HG03139 (cell line): ENCODE results near the gene PDS5A.
"Not testable (repeated sequence)": the region's sequence is repeated elsewhere in the genome, so short reads cannot be mapped to it uniquely, and the experiment has no call there.

Source experiments
- ATAC-seq: cut with Tn5 transposase; IDR thresholded peaks from one replicate; pipeline ENCODE4 v1.9.1; 2021; ENCODE audit not compliant: unreplicated experiment

PDS5A gene

DNA sequence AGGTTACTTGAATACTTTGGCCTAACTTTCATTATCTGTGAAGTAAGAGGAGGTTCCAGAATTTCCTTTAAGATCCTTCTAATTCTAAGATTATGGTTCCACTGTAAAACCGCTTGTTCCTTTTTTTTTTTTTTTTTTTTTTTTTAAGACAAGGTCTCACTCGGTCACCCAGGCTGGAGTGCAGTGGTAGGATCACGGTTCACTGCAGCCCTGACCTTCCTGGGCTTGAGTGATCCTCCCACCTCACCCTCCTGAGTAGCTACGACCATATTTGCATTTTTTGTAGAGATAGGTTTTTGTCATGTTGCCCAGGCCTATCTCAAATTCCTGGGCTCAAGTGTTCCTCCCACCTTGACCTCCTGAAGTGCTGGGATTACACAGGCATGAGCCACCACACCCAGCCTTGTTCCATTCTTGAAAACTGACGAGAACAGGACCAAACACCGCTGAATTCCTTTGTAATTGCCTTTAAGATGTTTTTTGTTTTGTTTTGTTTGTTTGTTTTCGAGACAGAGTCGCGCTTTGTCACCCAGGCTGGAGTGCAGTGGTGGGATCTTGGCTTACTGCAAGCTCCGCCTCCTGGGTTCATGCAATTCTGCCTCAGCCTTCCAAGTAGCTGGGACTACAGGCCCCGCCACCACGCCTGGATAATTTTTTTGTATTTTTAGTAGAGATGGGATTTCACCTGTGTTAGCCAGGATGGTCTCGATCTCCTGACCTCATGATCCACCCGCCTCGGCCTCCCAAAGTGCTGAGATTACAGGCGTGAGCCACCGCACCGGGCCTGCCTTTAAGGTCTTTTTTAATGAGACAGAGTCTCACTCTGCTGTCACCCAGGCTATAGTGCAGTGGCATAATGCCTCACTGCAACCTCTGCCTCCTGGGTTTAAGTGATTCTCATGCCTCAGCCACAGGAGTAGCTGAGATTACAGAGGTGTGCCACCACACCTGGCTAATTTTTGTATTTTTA, 6.8 kb downstream of the PDS5A start:
- peak; percentile 62 for ATAC-seq

DNA sequence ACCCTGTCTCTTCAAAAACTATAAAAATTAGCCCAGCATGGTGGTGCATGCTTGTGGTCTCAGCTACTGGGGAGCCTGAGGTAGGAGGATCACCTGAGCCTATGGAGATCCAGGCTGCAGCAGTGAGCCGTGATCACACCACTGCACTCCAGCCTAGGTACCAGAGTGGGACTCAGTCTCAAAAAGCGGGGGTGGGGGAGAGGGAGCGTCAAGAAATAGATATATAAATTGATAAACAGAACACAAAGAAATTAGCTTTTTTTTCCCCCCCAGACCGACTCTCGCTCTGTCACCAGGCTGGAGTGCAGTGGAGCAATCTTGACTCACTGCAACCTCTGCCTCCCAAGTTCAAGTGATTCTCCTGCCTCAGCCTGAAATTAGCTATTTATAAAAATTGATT, 14.1 kb downstream of the PDS5A start:
- ATAC-seq = no peak

DNA sequence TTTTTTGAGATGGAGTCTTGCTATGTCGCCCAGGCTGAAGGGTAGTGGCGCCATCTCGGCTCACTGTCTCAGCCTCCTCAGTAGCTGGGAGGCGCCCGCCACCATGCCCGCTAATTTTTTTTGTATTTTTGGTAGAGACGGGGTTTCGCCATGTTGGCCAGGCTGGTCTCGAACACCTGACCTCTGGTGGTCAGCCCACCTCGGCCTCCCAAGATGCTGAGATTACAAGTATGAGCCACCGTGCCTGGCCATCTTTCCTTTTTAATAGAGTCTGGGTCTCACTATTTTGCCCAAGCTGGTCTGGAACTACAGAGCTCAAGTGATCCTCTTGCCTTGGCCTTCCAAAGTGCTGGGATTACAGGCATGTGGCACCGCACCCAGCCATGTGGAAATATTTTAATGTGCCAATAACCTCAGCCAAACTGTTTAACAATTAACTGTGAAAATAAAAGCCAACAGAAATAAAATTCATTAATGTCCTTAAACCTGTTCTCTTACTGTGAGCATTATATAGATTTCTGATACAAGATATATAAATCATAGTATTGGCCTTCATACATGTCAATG, 16.3 kb downstream of the PDS5A start:
- ATAC-seq = no peak

DNA sequence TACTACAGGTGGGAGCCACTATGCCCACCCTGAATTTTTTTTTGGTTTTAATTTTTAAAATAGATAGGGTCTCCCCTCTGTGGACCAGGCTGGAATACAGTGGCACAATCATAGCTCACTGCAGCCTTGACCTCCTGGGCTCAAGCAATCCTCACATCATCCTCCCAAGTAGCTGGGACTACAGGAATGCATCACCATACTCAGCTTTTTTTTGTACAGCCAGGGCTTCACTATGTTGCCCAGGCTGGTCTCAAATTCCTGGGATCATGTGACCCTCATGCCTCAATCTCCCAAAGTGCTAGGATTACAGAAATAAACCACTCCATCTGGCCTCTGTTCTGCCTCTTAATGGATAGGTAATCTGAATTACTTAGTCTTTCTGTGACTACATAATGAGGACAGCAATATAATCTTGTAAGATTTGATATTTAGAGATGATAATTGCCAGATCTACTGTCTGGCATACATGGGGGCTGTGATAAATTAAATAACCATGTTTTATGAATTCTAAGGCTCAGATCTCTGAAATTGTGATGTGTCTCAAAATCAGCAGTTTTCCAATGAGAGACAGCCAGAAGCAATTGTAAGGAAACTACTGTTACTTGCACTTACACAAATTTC, 26.7 kb downstream of the PDS5A start:
- ATAC-seq = no peak

DNA sequence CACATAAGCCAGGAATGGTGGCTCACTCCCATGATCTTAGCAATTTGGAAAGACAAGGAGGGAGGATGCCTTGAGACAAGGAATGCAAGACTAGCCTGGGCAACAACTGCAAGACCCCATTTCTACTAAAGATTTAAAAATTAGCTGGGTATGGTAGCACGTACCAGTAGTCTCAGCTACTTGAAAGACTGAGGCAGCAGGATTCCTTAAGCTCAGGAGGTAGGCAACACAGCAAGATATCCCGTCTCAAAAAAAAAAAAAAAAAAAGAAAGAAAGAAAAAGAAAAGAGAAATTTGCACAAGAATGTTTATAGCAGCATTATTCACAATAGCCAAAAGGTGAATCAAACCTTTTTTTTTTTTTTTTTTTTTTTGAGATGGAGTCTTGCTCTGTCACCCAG, 29.7 kb downstream of the PDS5A start:
- no peak for ATAC-seq

DNA sequence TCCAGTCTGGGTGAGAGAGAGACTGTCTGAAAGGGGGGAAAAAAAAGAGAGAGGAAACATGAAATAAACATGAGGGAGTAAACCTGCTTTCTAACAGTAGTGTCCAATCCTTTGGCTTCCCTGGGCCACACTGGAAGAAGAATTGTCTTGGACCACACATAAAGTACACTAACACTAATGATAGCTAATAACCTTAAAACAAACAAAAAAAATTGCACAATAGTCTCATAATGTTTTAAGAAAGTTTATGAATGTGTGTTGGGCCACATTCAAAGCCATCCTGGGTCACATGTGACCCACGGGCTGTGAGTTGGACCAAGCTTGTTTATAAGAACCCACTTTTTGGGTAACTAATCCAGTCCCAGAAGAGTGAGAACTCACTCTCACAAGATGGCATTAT, 30.3 kb downstream of the PDS5A start:
- ATAC-seq = no peak

DNA sequence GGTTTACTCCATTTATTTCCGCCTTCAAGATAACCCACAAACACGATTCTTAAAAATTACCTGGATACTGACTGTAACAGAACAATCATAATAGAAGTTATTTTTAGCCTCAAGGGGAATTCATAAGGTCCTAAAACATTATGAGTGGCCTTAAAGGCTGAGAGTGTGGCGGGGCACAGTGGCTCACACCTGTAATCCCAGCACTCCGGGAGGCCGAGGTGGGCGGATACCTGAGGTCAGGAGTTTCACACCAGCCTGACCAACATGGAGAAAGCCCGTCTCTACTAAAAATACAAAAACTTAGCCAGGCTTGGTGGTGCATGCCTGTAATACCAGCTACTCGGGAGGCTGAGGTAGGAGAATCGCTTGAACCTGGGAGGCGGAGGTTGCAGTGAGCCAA, 33.5 kb downstream of the PDS5A start:
- not testable (repeated sequence) for ATAC-seq

DNA sequence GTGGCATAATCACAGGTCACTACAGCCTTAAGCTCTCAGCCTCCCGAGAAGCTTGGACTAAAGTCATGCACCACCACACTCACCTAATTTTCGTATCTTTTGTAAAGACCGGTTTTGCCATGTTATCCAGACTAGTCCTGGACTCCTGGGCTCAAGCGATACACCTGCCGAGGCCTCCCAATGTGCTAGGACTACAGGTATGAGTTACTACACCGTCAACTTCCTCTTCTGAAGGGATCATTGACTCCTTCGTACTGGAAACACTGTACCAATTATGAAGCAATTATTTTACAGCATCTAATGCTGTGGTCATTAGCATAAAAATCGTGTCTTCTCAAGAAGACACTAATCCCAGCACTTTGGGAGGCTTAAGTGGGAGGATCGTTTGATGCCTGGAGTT, 35.2 kb downstream of the PDS5A start:
- no peak for ATAC-seq

DNA sequence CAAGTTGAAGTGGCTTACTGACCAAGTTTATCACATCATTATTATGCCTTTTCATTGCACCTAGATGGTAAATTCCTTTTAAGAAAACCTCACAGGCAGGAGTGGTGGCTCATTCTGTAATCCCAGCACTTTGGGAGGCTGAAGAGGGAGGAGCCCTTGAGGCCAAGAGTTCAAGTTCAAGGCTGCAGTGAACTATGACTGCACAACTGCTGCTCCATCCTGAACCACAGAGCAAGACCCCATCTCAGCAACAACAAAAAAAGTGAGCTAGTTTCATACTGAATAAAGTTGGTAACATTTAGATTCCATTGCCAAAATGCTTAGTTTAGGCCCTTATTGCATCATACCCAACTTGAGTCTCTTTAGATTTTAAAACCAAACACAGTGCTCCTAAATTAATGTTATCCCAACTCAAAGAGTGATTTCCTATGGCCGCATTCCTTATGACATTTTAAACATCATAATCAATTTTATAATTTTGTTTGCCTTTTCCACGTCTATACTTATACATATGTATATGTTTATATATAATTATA, 36.0 kb downstream of the PDS5A start:
- ATAC-seq = no peak

DNA sequence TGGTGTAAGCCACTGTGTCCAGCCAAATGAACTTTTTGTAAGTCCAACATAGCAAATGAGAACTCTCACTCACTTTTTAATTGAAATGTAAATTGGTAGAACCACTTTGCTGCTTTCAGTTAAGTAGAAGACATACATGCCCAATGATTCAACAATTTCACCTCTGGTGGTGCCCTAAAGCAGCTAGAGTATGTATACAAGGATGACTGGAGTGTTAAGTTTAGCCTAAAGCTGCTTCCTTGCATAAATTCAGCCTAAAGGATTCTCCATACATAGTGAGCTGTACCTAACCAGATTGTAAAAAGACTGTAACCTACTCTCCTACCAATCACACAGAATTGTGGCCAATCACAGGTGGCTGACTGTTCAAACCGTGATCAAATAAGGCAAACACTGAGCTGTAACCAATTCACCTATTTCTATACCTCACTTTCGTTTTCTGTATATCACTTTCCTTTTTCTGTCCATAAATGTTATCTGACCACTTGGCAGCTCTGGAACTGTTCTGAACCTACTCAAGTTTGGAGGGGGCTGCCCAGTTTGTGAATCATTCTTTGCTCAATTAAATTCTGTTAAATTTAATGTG, 39.9 kb downstream of the PDS5A start:
- ATAC-seq = no peak

DNA sequence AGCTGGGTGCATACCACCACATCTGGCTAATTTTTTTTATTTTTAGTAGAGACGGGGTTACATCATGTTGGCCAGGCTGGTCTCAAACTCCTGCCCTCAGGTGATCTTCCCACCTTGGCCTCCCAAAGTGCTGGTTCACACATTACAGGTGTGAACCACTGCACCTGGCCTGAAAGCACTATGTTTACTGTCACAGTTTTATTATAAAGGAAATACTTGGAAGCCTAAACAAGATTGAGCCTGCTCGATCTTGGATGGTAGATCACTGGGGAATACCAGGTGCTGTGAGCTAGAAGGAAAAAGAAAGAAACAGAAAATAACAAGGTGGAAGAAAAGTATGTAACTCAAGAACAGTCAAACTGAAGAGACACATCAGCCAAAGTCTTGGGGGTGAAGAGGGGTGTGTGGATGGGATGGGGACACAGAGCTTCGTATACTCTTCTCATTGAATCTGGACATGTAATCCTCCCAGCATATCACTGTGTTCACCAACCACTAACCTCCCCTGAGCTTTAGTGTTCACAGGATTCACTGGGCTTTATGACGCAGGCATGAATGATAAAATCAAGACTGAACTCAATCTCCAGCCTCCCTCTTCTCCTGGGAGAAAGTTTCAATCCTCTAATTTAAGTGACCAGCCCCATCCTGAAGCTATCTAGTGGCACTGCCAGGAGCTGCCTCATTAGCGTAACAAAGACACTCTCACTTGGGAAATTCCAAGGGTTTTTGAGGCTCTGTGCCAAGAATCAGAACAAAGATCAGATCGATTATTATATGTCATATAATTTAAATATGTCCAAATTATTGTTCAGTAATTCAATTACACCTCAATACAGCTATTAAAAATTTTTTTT, 40.9 kb downstream of the PDS5A start:
- ATAC-seq = no peak

DNA sequence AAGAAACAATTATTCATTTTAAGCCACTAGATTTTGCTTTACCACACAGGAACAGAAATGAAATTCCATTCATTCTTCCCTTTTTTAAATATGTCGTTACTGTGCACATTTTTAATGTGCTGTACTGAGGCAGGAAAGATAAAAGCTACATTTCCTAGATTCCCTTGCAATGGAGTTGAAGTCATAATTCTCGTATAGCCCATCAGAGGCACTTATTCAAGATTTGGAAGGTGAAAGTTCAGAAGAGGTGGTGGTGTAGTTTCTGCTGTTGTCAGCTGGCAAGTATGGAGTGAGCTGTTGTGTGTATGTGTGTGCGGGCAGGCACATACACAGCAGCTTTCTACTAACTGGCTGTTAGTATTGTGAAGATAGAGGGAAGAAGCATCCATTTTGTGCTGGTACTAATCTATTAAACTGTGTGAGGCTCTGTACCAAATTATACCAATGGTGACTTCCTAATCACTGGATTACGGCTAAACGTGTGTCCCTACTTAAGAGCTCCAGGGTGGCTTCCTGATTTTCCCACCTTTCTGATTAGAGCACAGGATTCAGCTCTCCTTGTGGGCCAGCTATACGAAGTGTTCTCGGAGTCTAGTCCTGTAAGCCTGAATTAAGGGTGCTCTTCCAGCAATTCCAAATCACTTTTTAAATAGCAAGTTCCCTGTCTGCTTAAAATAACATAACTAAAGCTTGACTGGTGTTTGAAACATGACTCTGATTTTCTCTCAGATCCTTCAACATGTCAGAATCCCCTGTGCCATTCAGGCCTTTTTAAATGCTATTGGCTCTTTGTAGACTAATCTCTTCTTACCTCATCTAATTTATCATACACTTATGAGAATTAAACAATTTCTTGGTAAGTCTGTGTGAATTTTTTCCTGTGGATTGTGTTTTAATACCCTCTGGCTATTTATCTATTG, 43.8 kb downstream of the PDS5A start:
- ATAC-seq = no peak

DNA sequence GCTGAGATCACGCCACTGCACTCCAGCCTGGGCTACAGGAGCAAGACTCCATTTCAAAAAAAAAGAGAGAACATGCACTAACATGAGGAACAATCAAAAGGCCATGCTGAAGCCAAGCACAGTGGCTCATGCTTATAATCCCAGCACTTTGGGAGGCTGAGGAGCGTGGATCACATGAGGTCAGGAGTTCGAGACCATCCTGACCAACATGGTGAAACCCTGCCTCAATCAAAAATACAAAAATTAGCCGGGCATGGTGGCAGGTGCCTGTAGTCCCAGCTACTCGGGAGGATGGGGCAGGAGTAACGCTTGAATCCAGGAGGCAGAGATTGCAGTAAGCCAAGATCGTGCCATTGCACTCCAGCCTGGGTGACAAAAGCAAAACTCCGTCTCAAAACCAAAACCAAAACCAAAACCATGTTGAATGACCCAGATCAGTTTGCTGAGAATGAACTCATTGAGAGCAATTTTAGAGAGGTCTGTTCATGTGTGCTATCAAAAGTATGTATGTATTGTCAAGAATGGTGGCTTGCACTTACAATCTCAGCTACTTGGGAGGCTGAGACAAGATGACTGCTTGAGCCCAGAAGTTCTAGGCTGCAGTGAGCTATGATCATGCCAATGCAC, 44.8 kb downstream of the PDS5A start:
- no peak for ATAC-seq

DNA sequence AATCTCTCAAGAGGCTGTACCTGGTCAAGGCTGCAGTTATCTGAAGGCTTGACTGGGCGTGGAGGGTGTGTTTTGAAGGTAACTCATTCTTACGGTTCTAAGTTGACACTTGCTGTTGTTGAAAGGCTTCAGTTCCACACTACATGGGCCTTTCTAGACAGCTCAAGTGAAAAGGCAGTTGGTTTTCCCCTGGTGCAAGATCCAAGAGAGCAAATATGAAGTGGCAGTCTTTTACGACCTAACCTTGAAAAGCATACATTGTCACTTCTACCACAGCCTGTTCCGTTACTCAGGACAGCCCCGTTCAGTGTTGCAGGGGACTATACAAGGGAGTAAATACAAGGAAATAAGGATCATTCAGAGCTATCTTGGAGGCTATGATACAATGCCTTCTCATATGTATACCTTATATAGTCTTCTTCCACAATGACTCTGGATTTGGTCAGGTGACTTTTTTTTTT, 46.2 kb downstream of the PDS5A start:
- no peak for ATAC-seq

DNA sequence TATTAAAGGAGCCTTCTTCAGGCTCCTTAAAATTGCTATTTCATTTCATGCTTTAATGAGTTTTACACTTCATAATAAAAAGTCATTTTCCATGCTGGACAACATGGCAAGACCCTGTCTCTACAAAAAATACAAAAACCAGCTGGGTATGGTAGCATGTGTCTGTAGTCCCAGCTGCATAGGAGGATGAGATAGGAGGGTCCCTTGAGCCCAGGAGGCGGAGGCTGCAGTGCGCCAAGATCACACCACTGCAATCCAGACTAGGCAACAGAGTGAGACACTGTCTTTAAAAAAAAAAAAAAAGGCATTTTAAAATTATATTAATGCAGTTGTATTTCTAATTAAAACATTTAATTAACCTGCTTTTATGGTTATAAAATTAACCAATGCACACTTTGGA, 49.2 kb downstream of the PDS5A start:
- no peak for ATAC-seq

DNA sequence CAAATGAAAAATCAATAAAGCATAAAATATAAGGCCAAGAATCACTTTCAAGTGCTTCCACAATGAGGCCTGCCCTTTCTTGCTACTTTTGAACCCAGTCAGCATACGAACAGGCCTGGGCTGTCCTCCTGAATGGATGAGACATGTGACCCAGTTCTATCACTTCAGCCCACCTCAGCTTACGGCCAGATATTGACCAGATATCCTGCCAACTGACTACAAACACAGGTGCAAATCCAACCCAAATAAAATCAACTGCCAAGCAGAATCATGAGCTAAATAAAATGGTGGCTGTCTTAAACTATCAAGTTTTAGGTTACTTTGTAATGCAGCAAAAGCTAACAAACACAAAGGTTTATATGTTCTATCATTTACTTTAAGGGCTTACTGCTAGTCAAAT, 53.7 kb downstream of the PDS5A start:
- ATAC-seq = no peak

DNA sequence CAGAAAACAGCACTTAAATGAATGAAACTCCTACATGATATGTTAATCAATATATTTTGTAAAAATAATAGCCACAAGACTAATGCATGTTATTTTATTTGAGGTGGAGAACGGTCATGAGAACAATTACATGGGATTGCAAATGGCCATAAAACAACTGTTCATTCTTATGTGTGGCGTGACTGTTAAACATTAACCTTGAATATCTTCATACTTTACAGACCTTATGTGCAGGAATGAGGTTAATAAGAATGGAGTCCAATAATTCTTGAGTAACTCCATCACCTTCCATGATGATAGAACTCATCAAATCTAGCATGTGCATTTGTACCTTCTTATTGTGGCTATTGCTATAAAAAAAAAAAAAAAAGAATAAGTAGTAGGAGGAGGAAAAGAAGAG, 55.3 kb downstream of the PDS5A start:
- ATAC-seq = no peak

DNA sequence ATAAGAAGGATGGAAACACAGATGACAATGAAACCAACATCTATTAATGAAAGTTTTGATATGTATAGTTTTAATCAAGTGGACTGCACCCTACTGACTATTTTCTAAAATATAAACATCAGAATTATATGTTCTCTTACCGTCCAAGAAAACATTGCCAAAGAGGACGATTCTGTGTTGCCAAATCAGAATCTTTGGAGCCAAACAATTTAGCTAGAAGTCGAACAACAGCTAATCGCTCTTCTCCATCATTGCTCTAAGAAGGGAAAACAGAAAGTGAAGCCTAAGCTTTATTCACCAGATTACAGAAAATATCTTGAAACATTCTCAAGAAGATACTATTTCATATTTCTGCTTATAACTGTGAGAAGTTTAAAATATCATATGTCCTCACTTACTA, 64.2 kb downstream of the PDS5A start:
- no peak for ATAC-seq

DNA sequence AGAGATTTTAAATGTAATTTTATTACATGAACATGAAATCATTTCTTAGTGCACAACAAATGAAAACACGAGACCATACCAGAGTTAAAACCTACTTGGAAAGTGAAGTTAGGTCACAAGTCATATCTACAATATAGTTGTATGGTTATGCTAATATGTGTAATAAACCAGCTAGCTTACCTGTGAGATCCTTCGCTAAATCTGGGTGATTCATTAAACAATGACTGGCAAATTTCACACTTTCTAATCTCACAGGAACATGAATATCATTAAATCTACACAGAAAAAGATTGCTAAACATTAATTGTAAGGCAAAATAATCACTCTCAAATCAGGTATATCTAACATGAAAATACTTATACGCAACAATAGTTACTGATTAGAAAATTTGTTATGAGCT, 67.6 kb downstream of the PDS5A start:
- ATAC-seq = no peak
